Measurements from ENCODE around the gene ZCCHC9.

GRCh38 chr5:81336556-81336955 is 35.2 kb downstream of the ZCCHC9 start:
- TF ChIP-seq CTCF (IDR thresholded peaks at IDR 0.05; ENCODE audit: insufficient read depth, low read depth, low read length) (no peak), EZH2 (IDR thresholded peaks at IDR 0.05; ENCODE audit: insufficient read depth, low read length) (no peak)

Measured in astrocyte (in vitro differentiated cells and primary cell).